HEK293 (cell line): Measurements from ENCODE around the gene EIF1AX.

ENCODE experiments used
- BCL11A ChIP-seq: fragments of 450-650 bp; formaldehyde crosslinking; IDR thresholded peaks from 2 replicates; pipeline ENCODE4 v1.5.1; 2016; ENCODE audit warnings: low read depth, missing biosample characterization, missing genetic modification characterization
- BCL6B ChIP-seq: fragments of 450-650 bp; formaldehyde crosslinking; IDR thresholded peaks from 2 replicates; pipeline ENCODE4 v1.5.1; 2017; ENCODE audit warnings: missing biosample characterization, missing genetic modification characterization
- GLIS2 ChIP-seq: fragments of 450-650 bp; formaldehyde crosslinking; IDR thresholded peaks from 2 replicates; pipeline ENCODE4 v1.5.1; 2016; ENCODE audit warnings: missing biosample characterization, missing genetic modification characterization
- HOXC10 ChIP-seq: sonication (generic); formaldehyde crosslinking; IDR thresholded peaks from 2 replicates; pipeline ENCODE4 v1.8.1; 2023; ENCODE audit warnings: mild to moderate bottlenecking, missing genetic modification reagents
- KLF1 ChIP-seq: fragments of 450-650 bp; formaldehyde crosslinking; IDR thresholded peaks from 2 replicates; pipeline ENCODE4 v1.5.1; 2016; ENCODE audit warnings: missing biosample characterization, missing genetic modification characterization
- KLF17 ChIP-seq: fragments of 450-650 bp; formaldehyde crosslinking; IDR thresholded peaks from 2 replicates; pipeline ENCODE4 v1.5.1; 2016; ENCODE audit warnings: missing biosample characterization, missing genetic modification characterization
- KLF9 ChIP-seq: fragments of 450-650 bp; formaldehyde crosslinking; IDR thresholded peaks from 2 replicates; pipeline ENCODE4 v1.5.1; 2016; ENCODE audit warnings: missing biosample characterization, missing genetic modification characterization, low read depth
- MEIS1 ChIP-seq: sonication (generic); formaldehyde crosslinking; IDR thresholded peaks from 2 replicates; pipeline ENCODE4 v1.8.1; 2022; ENCODE audit warnings: missing genetic modification reagents, mild to moderate bottlenecking, borderline replicate concordance
- PBX3 ChIP-seq: sonication (generic); formaldehyde crosslinking; IDR thresholded peaks from 2 replicates; pipeline ENCODE4 v1.8.1; 2022; ENCODE audit warnings: mild to moderate bottlenecking, moderate library complexity, missing genetic modification reagents
- PRDM4 ChIP-seq: fragments of 450-650 bp; formaldehyde crosslinking; IDR thresholded peaks from 2 replicates; pipeline ENCODE4 v1.5.1; 2017; ENCODE audit warnings: missing biosample characterization, missing genetic modification characterization
- SALL2 ChIP-seq: fragments of 450-650 bp; formaldehyde crosslinking; IDR thresholded peaks from 2 replicates; pipeline ENCODE4 v1.5.0; 2017; ENCODE audit warnings: missing biosample characterization, mild to moderate bottlenecking, missing genetic modification characterization, borderline replicate concordance
- TCF7L2 ChIP-seq: IDR thresholded peaks from 2 replicates; pipeline ENCODE4 v1.6.1; 2011; ENCODE audit warnings: low read depth, mild to moderate bottlenecking, inconsistent platforms, low read length, moderate library complexity, borderline replicate concordance
- ZFP69B ChIP-seq: fragments of 450-650 bp; formaldehyde crosslinking; IDR thresholded peaks from 2 replicates; pipeline ENCODE4 v1.5.1; 2016; ENCODE audit warnings: missing biosample characterization, missing genetic modification characterization
- ZIC2 ChIP-seq: fragments of 450-650 bp; formaldehyde crosslinking; IDR thresholded peaks from 2 replicates; pipeline ENCODE4 v1.5.1; 2016; ENCODE audit warnings: missing biosample characterization, missing genetic modification characterization
- ZNF132 ChIP-seq: fragments of 450-650 bp; formaldehyde crosslinking; IDR thresholded peaks from 2 replicates; pipeline ENCODE4 v1.5.1; 2017; ENCODE audit warnings: missing biosample characterization, missing genetic modification characterization, borderline replicate concordance
- ZNF175 ChIP-seq: fragments of 450-650 bp; formaldehyde crosslinking; IDR thresholded peaks from 2 replicates; pipeline ENCODE4 v1.5.1; 2016; ENCODE audit warnings: missing biosample characterization, missing genetic modification characterization
- ZNF19 ChIP-seq: fragments of 450-650 bp; formaldehyde crosslinking; IDR thresholded peaks from 2 replicates; pipeline ENCODE4; 2016; ENCODE audit warnings: missing biosample characterization, missing genetic modification characterization, low read depth
- ZNF214 ChIP-seq: fragments of 450-650 bp; formaldehyde crosslinking; IDR thresholded peaks from 2 replicates; pipeline ENCODE4 v1.5.1; 2017; ENCODE audit warnings: missing biosample characterization, mild to moderate bottlenecking, missing genetic modification characterization, borderline replicate concordance
- ZNF223 ChIP-seq: fragments of 450-650 bp; formaldehyde crosslinking; IDR thresholded peaks from 2 replicates; pipeline ENCODE4 v1.5.1; 2016; ENCODE audit warnings: missing biosample characterization, missing genetic modification characterization
- ZNF37A ChIP-seq: fragments of 450-650 bp; IDR thresholded peaks from 2 replicates; pipeline ENCODE4 v1.5.1; 2018; ENCODE audit warnings: missing biosample characterization, missing genetic modification characterization
- ZNF394 ChIP-seq: fragments of 450-650 bp; formaldehyde crosslinking; IDR thresholded peaks from 2 replicates; pipeline ENCODE4 v1.5.1; 2016; ENCODE audit warnings: missing biosample characterization, missing genetic modification characterization, mild to moderate bottlenecking, moderate library complexity, borderline replicate concordance
- ZNF423 ChIP-seq: fragments of 450-650 bp; formaldehyde crosslinking; IDR thresholded peaks from 2 replicates; pipeline ENCODE4 v1.5.1; 2016; ENCODE audit warnings: missing biosample characterization, missing genetic modification characterization
- ZNF513 ChIP-seq: fragments of 450-650 bp; IDR thresholded peaks from 2 replicates; pipeline ENCODE4 v1.5.1; 2018; ENCODE audit warnings: missing biosample characterization, missing genetic modification characterization
- ZNF529 ChIP-seq: fragments of 450-650 bp; formaldehyde crosslinking; IDR thresholded peaks from 2 replicates; pipeline ENCODE4 v1.5.1; 2017; ENCODE audit warnings: missing genetic modification characterization, missing biosample characterization; ENCODE audit not compliant: insufficient replicate concordance
- ZNF621 ChIP-seq: fragments of 450-650 bp; formaldehyde crosslinking; IDR thresholded peaks from 2 replicates; pipeline ENCODE4 v1.5.1; 2017; ENCODE audit warnings: missing biosample characterization, missing genetic modification characterization
- ZNF629 ChIP-seq: fragments of 450-650 bp; formaldehyde crosslinking; IDR thresholded peaks from 2 replicates; pipeline ENCODE4 v1.5.1; 2017; ENCODE audit warnings: missing biosample characterization, missing genetic modification characterization
- ZNF704 ChIP-seq: fragments of 450-650 bp; formaldehyde crosslinking; IDR thresholded peaks from 2 replicates; pipeline ENCODE4 v1.5.1; 2016; ENCODE audit warnings: missing biosample characterization, missing genetic modification characterization
- ZNF777 ChIP-seq: fragments of 450-650 bp; formaldehyde crosslinking; IDR thresholded peaks from 2 replicates; pipeline ENCODE4 v1.5.1; 2017; ENCODE audit warnings: missing biosample characterization, missing genetic modification characterization, borderline replicate concordance
- ZSCAN18 ChIP-seq: fragments of 450-650 bp; formaldehyde crosslinking; IDR thresholded peaks from 2 replicates; pipeline ENCODE4 v1.5.1; 2016; ENCODE audit warnings: missing biosample characterization, missing genetic modification characterization

Gene EIF1AX

GRCh38 chrX:20141281-20142220, at the start of gene EIF1AX (continued):
- no peak for TF ChIP-seq ZNF529 (tag by site-specific recombination)
- peak; percentile 49; the same call in 1 of the 2 replicates for TF ChIP-seq KLF1
- 0 out of 2 replicates have a peak, but pooled peaks have one; percentile 25 for TF ChIP-seq ZFP69B (tag by site-specific recombination)
- TF ChIP-seq ZNF423 (tag by site-specific recombination), result no peak
- no peak for TF ChIP-seq KLF17 (tag by site-specific recombination)
- TF ChIP-seq TCF7L2, result 0 out of 2 replicates have a peak, but pooled peaks have one; percentile 9
- TF ChIP-seq BCL11A (tag by site-specific recombination), result no peak
- TF ChIP-seq ZNF394 (tag by site-specific recombination), result peak; percentile 45; the same call in 1 of the 2 replicates
- 0 out of 2 replicates have a peak, but pooled peaks have one; percentile 33 for TF ChIP-seq ZIC2 (tag by site-specific recombination)
- TF ChIP-seq ZSCAN18 (tag by site-specific recombination), result no peak
- no peak for TF ChIP-seq ZNF621
- TF ChIP-seq MEIS1 (CRISPR knock-in tag), result no peak
- TF ChIP-seq PRDM4 (tag by site-specific recombination), result no peak
- TF ChIP-seq KLF9, result peak; percentile 57
- TF ChIP-seq ZNF629, result peak; percentile 99
- no peak for TF ChIP-seq ZNF777 (tag by site-specific recombination)
- TF ChIP-seq ZNF214 (tag by site-specific recombination), result no peak
- TF ChIP-seq HOXC10 (CRISPR knock-in tag), result 0 out of 2 replicates have a peak, but pooled peaks have one; percentile 36
- TF ChIP-seq PBX3 (CRISPR knock-in tag), result peak; percentile 76; the same call in 1 of the 2 replicates
- TF ChIP-seq ZNF175 (tag by site-specific recombination), result no peak
- no peak for TF ChIP-seq BCL6B (tag by site-specific recombination)
- no peak for TF ChIP-seq ZNF704 (tag by site-specific recombination)
- peak; percentile 99 for TF ChIP-seq GLIS2 (tag by site-specific recombination)
- TF ChIP-seq ZNF132 (tag by site-specific recombination), result no peak
- no peak for TF ChIP-seq ZNF19 (tag by site-specific recombination)
- no peak for TF ChIP-seq ZNF223 (tag by site-specific recombination)
- TF ChIP-seq ZNF37A, result no peak
- TF ChIP-seq ZNF513 (tag by site-specific recombination), result no peak
- TF ChIP-seq SALL2 (tag by site-specific recombination), result no peak
